ENCODE measurements around the gene TUFT1. TPM values are rescaled to one million over a fixed set of nuclear protein-coding genes. Genes with fewer than 3 reads are reported as not detected.

TUFT1 gene
- total RNA-seq, 1 donor from 2014 or later: 9.0 TPM

DNA sequence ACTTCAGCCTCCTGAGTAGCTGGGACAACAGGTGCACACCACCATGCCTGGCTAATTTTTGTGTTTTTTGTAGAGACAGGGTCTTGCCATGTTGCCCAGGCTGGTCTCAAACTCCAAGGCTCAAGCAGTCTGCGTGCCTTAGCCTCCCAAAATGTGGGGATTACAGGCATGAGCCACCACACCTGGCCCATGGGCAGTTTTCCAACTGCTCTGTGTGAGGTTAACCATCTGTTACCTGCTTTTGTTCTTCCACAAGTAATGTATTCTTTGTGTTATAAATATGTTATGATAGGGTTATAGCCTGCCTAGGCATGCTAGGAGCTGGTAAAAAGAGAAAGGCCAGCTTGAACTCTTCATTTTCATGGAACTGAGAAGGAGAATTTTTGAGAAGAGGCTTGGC is 30.7 kb downstream of the TUFT1 start:
- no peak for DNase-seq (ENCODE audit: extremely low spot score, unreplicated experiment)
- Mint-ChIP-seq H3K27ac (ENCODE audit: unreplicated experiment) (no peak overlapping the region), H3K9me3 (ENCODE audit: unreplicated experiment) (no peaks in the 10 kb centered on the region), H3K4me1 (ENCODE audit: unreplicated experiment) (peaks cover 4% of the 10 kb centered on the region), H3K27me3 (ENCODE audit: unreplicated experiment) (no peaks in the 10 kb centered on the region), H3K36me3 (ENCODE audit: unreplicated experiment) (peaks cover 23% of the 10 kb centered on the region), H3K4me3 (ENCODE audit: unreplicated experiment) (no peak overlapping the region)
- TF ChIP-seq, protein P1, sequence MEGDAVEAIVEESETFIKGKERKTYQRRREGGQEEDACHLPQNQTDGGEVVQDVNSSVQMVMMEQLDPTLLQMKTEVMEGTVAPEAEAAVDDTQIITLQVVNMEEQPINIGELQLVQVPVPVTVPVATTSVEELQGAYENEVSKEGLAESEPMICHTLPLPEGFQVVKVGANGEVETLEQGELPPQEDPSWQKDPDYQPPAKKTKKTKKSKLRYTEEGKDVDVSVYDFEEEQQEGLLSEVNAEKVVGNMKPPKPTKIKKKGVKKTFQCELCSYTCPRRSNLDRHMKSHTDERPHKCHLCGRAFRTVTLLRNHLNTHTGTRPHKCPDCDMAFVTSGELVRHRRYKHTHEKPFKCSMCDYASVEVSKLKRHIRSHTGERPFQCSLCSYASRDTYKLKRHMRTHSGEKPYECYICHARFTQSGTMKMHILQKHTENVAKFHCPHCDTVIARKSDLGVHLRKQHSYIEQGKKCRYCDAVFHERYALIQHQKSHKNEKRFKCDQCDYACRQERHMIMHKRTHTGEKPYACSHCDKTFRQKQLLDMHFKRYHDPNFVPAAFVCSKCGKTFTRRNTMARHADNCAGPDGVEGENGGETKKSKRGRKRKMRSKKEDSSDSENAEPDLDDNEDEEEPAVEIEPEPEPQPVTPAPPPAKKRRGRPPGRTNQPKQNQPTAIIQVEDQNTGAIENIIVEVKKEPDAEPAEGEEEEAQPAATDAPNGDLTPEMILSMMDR (IDR thresholded peaks at IDR 0.05): no peak

DNA sequence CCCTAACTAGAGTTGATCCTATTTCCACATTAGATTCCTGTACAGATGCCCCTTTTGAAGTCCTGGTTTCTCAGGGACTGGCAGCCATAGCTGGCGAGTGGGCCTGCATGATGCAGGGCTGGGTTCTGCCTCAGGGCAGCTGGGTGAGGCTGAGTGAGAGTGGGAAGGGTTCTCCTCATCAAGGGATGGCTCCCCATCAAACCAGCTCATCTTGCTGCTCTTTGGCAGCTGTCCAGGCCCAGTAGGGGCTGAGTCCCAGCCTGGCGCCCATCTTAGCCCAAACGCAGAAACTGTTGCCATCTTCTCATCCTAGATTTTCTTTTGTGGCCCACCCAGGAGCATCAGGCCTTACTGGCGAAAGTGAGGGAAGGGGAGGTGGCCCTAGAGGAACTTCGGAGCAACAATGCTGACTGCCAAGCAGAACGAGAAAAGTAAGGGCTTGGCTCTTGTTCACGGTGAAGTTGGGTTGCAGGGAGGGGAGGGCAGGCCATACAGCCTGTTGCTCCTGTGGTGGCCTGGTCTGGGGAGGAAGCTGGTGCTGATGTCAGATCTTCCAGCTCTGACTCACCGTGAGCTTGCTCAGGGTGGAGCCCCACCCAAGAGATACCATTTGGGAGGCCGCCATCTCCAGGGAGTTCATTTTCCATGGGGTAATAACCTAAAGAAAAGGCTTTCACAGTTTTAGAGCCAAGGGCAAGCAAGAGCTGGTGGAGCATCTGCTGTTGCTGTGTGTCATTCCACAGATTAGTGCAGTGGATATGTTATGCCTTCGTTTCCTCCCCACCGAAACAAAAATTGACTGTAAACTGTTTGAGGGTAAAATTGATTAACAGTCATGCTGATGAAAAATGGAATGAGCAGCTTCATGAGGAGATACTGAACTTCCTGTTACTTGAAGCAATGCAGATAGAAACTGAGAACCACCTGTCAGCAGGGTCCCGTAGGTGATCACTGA is 34.7 kb downstream of the TUFT1 start:
- DNase-seq (ENCODE audit: extremely low spot score, unreplicated experiment): no peak
- Mint-ChIP-seq H3K36me3 (ENCODE audit: unreplicated experiment) (peaks cover 27% of the 10 kb centered on the region), H3K4me1 (ENCODE audit: unreplicated experiment) (no peaks in the 10 kb centered on the region), H3K27ac (ENCODE audit: unreplicated experiment) (no peak overlapping the region), H3K9me3 (ENCODE audit: unreplicated experiment) (no peaks in the 10 kb centered on the region), H3K4me3 (ENCODE audit: unreplicated experiment) (no peak overlapping the region), H3K27me3 (ENCODE audit: unreplicated experiment) (no peaks in the 10 kb centered on the region)
- TF ChIP-seq, protein P1 (IDR thresholded peaks at IDR 0.05): no peak

DNA sequence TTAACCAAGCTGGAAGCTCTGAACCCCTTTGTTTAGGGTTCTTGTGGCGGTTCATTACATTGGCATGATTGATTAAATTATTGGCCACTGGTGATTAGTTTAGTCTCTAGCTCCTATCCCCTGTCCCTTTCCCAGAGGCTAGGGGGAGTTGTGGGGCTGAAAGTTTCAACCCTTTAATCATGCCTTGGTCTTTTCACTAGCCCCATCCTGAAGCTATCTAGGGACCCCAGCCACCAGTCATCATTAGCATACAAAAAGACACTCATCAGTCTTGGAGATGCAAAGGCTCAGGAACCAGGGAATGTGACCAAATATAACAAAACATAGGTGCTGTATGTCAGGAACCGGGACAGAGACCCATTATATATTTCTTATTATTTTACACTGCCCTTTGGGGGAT is 37.1 kb downstream of the TUFT1 start:
- DNase-seq (ENCODE audit: extremely low spot score, unreplicated experiment): no peak
- TF ChIP-seq, protein P1 (IDR thresholded peaks at IDR 0.05): no peak
- H3K4me3 Mint-ChIP-seq (ENCODE audit: unreplicated experiment): no peak overlapping the region
- no peaks in the 10 kb centered on the region for H3K27me3 Mint-ChIP-seq (ENCODE audit: unreplicated experiment)
- H3K4me1 Mint-ChIP-seq (ENCODE audit: unreplicated experiment): no peaks in the 10 kb centered on the region
- H3K9me3 Mint-ChIP-seq (ENCODE audit: unreplicated experiment): no peaks in the 10 kb centered on the region
- H3K36me3 Mint-ChIP-seq (ENCODE audit: unreplicated experiment): peaks cover 33% of the 10 kb centered on the region
- no peak overlapping the region for H3K27ac Mint-ChIP-seq (ENCODE audit: unreplicated experiment)

DNA sequence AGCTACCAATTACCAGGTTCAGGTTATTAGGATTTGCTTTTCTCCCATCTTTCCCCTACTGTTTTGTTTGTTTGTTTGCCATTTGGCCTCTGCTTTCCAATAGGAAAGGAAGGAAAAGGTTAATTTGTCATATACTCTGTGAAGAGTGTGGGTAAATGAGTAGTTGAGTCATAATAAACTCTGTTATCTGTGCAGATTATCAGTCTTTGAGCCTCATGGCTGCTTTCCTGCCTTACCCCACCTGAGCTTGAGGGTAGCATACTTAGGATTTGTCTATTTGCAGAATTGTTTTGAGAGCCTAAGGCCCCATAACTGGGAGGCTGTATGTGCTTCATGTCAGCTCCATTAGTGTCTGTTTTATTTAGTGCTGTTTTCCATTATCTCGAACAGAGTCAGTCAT is 38.8 kb downstream of the TUFT1 start:
- no peak for DNase-seq (ENCODE audit: extremely low spot score, unreplicated experiment)
- Mint-ChIP-seq H3K36me3 (ENCODE audit: unreplicated experiment) (peaks cover 28% of the 10 kb centered on the region), H3K27ac (ENCODE audit: unreplicated experiment) (no peak overlapping the region), H3K9me3 (ENCODE audit: unreplicated experiment) (no peaks in the 10 kb centered on the region), H3K4me3 (ENCODE audit: unreplicated experiment) (no peak overlapping the region), H3K4me1 (ENCODE audit: unreplicated experiment) (no peaks in the 10 kb centered on the region), H3K27me3 (ENCODE audit: unreplicated experiment) (no peaks in the 10 kb centered on the region)
- TF ChIP-seq, protein P1 (IDR thresholded peaks at IDR 0.05): no peak

DNA sequence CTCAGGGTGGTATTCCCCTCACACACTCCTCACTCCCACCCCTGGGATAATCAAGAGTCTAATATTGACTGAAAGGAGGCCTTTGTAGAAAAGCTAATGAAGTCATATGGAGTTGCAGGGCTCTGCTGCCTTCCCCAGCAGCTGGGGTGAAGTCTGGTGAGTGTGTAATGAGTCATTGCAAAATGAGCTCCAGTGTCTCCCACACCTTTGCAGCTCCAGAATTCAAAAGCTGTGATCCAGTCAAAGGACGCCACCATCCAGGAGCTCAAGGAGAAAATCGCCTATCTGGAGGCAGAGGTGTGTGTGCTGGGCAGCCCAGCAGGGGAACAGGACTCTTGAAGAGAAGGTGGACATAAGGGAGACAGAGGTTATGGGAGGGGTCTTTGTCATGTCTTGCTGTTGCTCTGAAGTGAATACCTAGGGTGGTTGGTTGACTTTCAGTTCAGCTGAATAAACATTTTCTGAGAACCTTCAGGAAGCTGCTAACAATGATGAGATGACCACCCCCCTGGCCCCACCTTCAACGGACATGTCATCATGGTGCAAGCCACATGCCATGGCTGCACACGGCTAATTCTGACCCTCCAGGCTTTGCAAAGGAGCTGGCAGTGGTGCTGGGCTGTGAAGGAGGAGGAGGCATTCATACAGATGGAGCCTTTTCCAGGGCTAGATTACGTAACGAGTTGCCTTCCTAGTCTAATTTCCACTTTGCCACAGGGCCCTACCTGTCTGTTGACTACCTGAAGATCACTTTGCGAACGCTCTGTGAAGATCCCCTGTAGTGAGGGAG is 39.5 kb downstream of the TUFT1 start:
- no peak for DNase-seq (ENCODE audit: extremely low spot score, unreplicated experiment)
- Mint-ChIP-seq H3K36me3 (ENCODE audit: unreplicated experiment) (peaks cover 28% of the 10 kb centered on the region), H3K27me3 (ENCODE audit: unreplicated experiment) (no peaks in the 10 kb centered on the region), H3K9me3 (ENCODE audit: unreplicated experiment) (no peaks in the 10 kb centered on the region), H3K4me3 (ENCODE audit: unreplicated experiment) (no peak overlapping the region), H3K27ac (ENCODE audit: unreplicated experiment) (no peak overlapping the region), H3K4me1 (ENCODE audit: unreplicated experiment) (no peaks in the 10 kb centered on the region)
- TF ChIP-seq, protein P1 (IDR thresholded peaks at IDR 0.05): no peak

Data from osteocyte (in vitro differentiated cells).